Stimulated activated naive CD8-positive, alpha-beta T cell treated with anti-CD3 and anti-CD28 coated beads, Interleukin-15, Interleukin-2, amounts not matched to agents 100 ng/mL and 50 ng/mL, for 24 hours (primary cell): ENCODE results near the gene SUSD4.
A peak's percentile ranks its signal among the peaks of the same experiment; 100 is the strongest.

Experiments used
- H3K27ac Mint-ChIP-seq: one replicate; pipeline ENCODE4 v1.8.0; 2021; ENCODE audit warnings: mild to moderate bottlenecking, mixed read lengths
- H3K27me3 Mint-ChIP-seq: one replicate; pipeline ENCODE4 v1.8.0; 2021; ENCODE audit warnings: mixed read lengths
- H3K36me3 Mint-ChIP-seq: one replicate; pipeline ENCODE4 v1.8.0; 2021; ENCODE audit warnings: low read depth, mixed read lengths
- H3K4me1 Mint-ChIP-seq: one replicate; pipeline ENCODE4 v1.8.0; 2021; ENCODE audit warnings: low read depth, mixed read lengths
- H3K4me3 Mint-ChIP-seq: one replicate; pipeline ENCODE4 v1.8.0; 2021; ENCODE audit warnings: mild to moderate bottlenecking, mixed read lengths
- H3K9me3 Mint-ChIP-seq: one replicate; pipeline ENCODE4 v1.8.0; 2021; ENCODE audit warnings: mixed read lengths

Gene SUSD4

DNA sequence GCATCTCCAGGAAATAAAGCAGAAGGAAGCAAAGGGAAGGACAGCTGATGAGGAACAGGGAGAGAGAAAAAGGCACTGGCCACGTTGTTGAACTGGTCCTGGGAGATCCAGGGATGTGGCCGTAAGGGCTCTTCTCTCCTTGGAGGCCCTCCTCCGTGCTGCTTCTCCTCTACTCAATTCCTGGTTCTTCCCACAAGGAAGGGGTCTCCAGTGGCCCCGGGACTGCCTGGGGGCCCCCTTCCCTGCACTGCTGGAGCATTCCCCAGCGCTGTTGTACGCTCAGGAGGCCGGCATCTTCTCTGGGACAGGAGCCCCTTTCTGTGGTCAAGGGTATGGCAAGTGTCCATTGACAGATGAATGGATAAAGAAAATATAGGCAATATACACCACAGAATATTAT, 132.4 kb downstream of the SUSD4 start:
- Mint-ChIP-seq H3K36me3 (no peaks in the 10 kb centered on the region), H3K27ac (no peak overlapping the region), H3K4me1 (peaks cover 73% of the 10 kb centered on the region)

DNA sequence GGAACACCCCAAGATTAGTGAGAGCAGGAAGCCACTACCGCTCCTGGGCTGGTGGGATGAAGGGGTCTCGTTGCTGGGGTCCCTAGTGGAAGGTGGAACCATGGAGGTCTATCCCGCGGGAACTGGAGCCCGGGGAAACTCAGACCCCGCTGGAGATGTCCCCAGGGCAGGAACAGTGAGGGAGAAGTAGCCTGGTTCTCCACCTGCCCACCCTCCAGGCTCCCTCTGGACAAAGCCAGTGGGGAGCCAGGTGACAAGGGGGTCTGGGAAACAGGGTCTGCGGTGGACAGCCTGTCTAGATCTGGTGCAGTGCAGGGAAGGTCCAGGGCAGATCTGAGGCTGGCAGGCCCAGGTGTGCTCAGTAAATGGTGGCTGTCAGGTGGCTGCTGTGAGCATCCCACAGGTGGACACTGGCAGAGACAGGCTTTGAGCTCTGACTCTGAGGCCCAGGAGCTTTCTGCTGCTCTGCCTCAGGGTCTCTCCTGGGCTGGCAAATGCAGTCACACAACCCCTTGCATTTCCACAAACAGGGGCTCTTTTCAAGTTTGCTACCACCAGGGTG, 132.9 kb downstream of the SUSD4 start:
- Mint-ChIP-seq H3K4me3 (peak overlapping the region; percentile 17), H3K4me1 (peaks cover 73% of the 10 kb centered on the region), H3K27me3 (peaks cover 5% of the 10 kb centered on the region), H3K27ac (peak overlapping the region; percentile 87), H3K36me3 (no peaks in the 10 kb centered on the region), H3K9me3 (peaks cover 5% of the 10 kb centered on the region)

More for the DNA sequence above, 132.4 kb downstream of the SUSD4 start:
- no peak overlapping the region for H3K4me3 Mint-ChIP-seq
- peaks cover 7% of the 10 kb centered on the region for H3K9me3 Mint-ChIP-seq
- peaks cover 3% of the 10 kb centered on the region for H3K27me3 Mint-ChIP-seq

DNA sequence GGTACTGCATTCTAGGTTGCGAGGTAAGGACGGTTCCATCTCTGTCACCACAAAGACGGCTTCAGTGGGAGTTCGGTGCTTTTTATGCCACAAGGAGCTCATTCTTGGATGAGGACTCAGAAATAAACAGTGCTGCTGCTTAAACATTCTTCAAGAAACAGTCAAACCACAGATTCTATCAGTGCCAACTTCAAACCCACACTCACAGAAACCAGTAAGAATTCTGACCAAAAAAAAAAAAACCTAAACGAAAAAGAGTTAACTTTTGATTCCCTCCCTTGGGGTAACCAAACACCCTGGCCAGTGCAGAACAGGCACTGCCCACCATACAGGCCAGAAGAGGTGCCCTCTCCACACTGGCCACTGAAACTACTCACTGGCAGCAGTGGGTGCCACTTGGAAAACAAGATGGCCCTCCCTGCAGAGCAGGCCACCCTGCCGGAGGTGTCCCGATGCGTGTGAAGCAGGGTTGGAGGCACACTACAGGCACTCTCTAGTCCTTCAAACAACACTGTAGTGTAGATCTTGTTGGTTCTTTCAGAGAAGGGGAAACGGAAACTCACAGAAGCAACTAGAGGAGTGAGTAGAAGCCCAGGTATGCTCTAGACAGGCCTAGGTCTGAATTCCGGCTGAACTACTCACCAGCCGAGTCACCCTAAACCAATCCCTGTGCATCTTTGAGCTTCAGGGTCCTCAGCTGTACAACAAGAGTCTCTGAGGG, 133.7 kb downstream of the SUSD4 start:
- peak overlapping the region; percentile 17 for H3K4me3 Mint-ChIP-seq
- no peaks in the 10 kb centered on the region for H3K36me3 Mint-ChIP-seq
- H3K27me3 Mint-ChIP-seq, result peaks cover 6% of the 10 kb centered on the region
- peak overlapping the region; percentile 87 for H3K27ac Mint-ChIP-seq
- peaks cover 68% of the 10 kb centered on the region for H3K4me1 Mint-ChIP-seq
- H3K9me3 Mint-ChIP-seq, result no peaks in the 10 kb centered on the region

GRCh38 chr1:223229756-223230155, 134.2 kb downstream of the SUSD4 start:
- Mint-ChIP-seq H3K9me3 (no peaks in the 10 kb centered on the region), H3K4me3 (peak overlapping the region; percentile 17), H3K27me3 (peaks cover 6% of the 10 kb centered on the region), H3K27ac (peak overlapping the region; percentile 87), H3K36me3 (no peaks in the 10 kb centered on the region), H3K4me1 (peaks cover 62% of the 10 kb centered on the region)

DNA sequence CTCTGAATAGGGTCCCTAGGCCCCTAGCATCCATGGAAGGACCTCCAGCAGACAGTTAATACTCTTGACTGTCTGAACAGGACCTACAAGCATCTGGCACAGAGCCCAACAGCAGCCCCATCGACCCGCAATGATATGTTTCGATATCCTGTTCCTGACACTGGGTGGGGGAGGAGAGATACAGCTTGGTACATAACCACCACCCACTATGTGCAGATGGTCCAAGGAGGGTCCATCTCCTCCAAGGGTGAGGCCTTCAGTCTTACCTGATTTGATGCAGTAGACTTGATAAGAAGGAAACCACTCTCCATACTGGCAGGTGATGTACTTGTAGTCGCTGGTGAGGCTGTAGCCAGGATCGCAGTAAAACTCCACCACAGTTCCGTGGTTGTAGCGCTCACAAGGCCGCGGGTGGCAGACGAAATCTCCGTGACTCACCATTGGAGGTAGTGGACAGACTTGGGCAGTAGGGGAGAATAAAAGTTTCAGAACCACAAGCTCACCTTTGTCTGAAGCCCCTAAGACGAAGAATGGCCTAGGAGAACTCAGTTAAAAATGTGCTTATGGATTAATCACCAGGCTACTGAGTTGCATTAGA, 134.9 kb downstream of the SUSD4 start:
- peaks cover 6% of the 10 kb centered on the region for H3K27me3 Mint-ChIP-seq
- no peaks in the 10 kb centered on the region for H3K36me3 Mint-ChIP-seq
- no peak overlapping the region for H3K27ac Mint-ChIP-seq
- peaks cover 55% of the 10 kb centered on the region for H3K4me1 Mint-ChIP-seq
- H3K4me3 Mint-ChIP-seq, result no peak overlapping the region
- H3K9me3 Mint-ChIP-seq, result no peaks in the 10 kb centered on the region

GRCh38 chr1:223228201-223228600, 135.8 kb downstream of the SUSD4 start:
- H3K4me3 Mint-ChIP-seq, result no peak overlapping the region
- H3K4me1 Mint-ChIP-seq, result peaks cover 47% of the 10 kb centered on the region
- no peak overlapping the region for H3K27ac Mint-ChIP-seq
- H3K27me3 Mint-ChIP-seq, result peaks cover 6% of the 10 kb centered on the region
- H3K9me3 Mint-ChIP-seq, result no peaks in the 10 kb centered on the region
- no peaks in the 10 kb centered on the region for H3K36me3 Mint-ChIP-seq

GRCh38 chr1:223227486-223228196, 136.3 kb downstream of the SUSD4 start:
- Mint-ChIP-seq H3K36me3 (no peaks in the 10 kb centered on the region), H3K27me3 (peaks cover 6% of the 10 kb centered on the region), H3K27ac (no peak overlapping the region), H3K9me3 (no peaks in the 10 kb centered on the region), H3K4me1 (peaks cover 41% of the 10 kb centered on the region), H3K4me3 (no peak overlapping the region)

- Mint-ChIP-seq H3K4me1 (peaks cover 35% of the 10 kb centered on the region), H3K27me3 (peaks cover 6% of the 10 kb centered on the region), H3K27ac (no peak overlapping the region), H3K4me3 (no peak overlapping the region), H3K9me3 (no peaks in the 10 kb centered on the region), H3K36me3 (no peaks in the 10 kb centered on the region)
Measured at GRCh38 chr1:223227031-223227430, 136.9 kb downstream of the SUSD4 start.

GRCh38 chr1:223226271-223226670, 137.7 kb downstream of the SUSD4 start:
- no peaks in the 10 kb centered on the region for H3K36me3 Mint-ChIP-seq
- no peak overlapping the region for H3K4me3 Mint-ChIP-seq
- H3K27me3 Mint-ChIP-seq, result peaks cover 6% of the 10 kb centered on the region
- no peak overlapping the region for H3K27ac Mint-ChIP-seq
- no peaks in the 10 kb centered on the region for H3K9me3 Mint-ChIP-seq
- H3K4me1 Mint-ChIP-seq, result peaks cover 30% of the 10 kb centered on the region

- Mint-ChIP-seq H3K36me3 (no peaks in the 10 kb centered on the region), H3K27me3 (peaks cover 3% of the 10 kb centered on the region), H3K4me3 (no peak overlapping the region), H3K27ac (no peak overlapping the region), H3K4me1 (peaks cover 22% of the 10 kb centered on the region), H3K9me3 (no peaks in the 10 kb centered on the region)
Measured at GRCh38 chr1:223225481-223225880, 138.5 kb downstream of the SUSD4 start.

DNA sequence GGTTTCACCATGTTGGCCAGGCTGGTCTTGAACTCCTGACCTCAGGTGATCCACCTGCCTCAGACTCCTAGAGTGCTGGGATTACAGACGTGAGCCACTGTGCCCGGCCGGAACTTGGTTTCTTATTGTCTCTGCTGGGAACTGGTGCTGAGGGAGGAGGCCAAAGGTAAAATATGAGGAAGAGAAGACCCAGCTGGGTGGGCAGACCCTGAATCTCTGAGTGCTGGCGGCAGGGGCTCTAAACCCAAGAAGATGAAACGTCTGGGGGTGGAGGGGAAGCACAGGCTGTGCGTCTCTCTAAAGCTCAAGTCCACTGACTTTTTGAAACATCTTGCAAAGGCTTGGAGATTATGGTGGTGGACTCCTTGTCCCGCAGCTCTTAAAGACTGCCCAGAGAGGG, 138.9 kb downstream of the SUSD4 start:
- Mint-ChIP-seq H3K36me3 (no peaks in the 10 kb centered on the region), H3K4me1 (peaks cover 18% of the 10 kb centered on the region), H3K27ac (no peak overlapping the region), H3K4me3 (no peak overlapping the region), H3K27me3 (peaks cover 3% of the 10 kb centered on the region), H3K9me3 (peaks cover 2% of the 10 kb centered on the region)

GRCh38 chr1:223224465-223224864, 139.5 kb downstream of the SUSD4 start:
- H3K36me3 Mint-ChIP-seq, result no peaks in the 10 kb centered on the region
- no peak overlapping the region for H3K27ac Mint-ChIP-seq
- H3K27me3 Mint-ChIP-seq, result peaks cover 3% of the 10 kb centered on the region
- no peak overlapping the region for H3K4me3 Mint-ChIP-seq
- peaks cover 12% of the 10 kb centered on the region for H3K4me1 Mint-ChIP-seq
- H3K9me3 Mint-ChIP-seq, result peaks cover 7% of the 10 kb centered on the region

- Mint-ChIP-seq H3K27me3 (peaks cover 3% of the 10 kb centered on the region), H3K36me3 (no peaks in the 10 kb centered on the region), H3K27ac (no peak overlapping the region), H3K9me3 (peaks cover 11% of the 10 kb centered on the region), H3K4me1 (peaks cover 1% of the 10 kb centered on the region), H3K4me3 (no peak overlapping the region)
Measured at GRCh38 chr1:223223091-223223995, 140.6 kb downstream of the SUSD4 start.

DNA sequence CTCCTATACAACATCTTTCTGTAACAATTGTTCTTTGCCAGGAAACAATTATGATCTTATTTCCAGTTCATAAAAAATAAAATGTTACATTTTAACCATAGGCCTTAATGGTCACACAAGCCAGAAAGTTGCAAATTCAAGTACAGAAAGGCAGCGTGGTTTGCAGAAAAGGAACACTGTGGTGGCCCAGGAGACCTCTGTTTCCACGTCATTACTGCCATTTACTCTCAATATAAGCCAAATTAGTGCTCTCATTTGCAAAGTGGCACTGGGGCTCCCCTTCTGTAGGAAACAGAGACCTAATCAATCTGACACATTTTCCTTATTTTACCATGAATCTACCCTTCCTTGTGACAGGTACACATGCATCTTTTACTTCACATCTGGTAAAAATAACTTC, 141.6 kb downstream of the SUSD4 start:
- H3K9me3 Mint-ChIP-seq, result peaks cover 18% of the 10 kb centered on the region
- no peak overlapping the region for H3K27ac Mint-ChIP-seq
- peaks cover 3% of the 10 kb centered on the region for H3K27me3 Mint-ChIP-seq
- H3K4me1 Mint-ChIP-seq, result no peaks in the 10 kb centered on the region
- H3K36me3 Mint-ChIP-seq, result peaks cover 4% of the 10 kb centered on the region
- no peak overlapping the region for H3K4me3 Mint-ChIP-seq
